ENCODE measurements around the gene STK24.

Gene STK24

GRCh38 chr13:98403076-98403475 lies 173.8 kb downstream of the STK24 start:
- Histone ChIP-seq H3K36me3 (replicated peaks; ENCODE audit: low read depth, low read length) (no peaks in the 10 kb centered on the region), H3K27me3 (ENCODE audit: low read depth, low read length) (peaks cover 8% of the 10 kb centered on the region; the same call in 1 of the 2 replicates), H3K9me3 (ENCODE audit: insufficient read depth, low read length) (no peaks in the 10 kb centered on the region), H3K79me2 (ENCODE audit: low read length) (no peaks in the 10 kb centered on the region; the same call in 1 of the 2 replicates), H3K9ac (ENCODE audit: low read length) (no peak overlapping the region), H3K4me1 (ENCODE audit: low read length) (peaks cover 16% of the 10 kb centered on the region), H3K4me2 (ENCODE audit: low read length) (no peak overlapping the region), H2AFZ (ENCODE audit: low read depth, low read length) (no peak overlapping the region), H3K4me3 (ENCODE audit: low read length) (no peak overlapping the region), H3K27ac (ENCODE audit: low read length) (no peak overlapping the region), H4K20me1 (ENCODE audit: insufficient read depth, low read length) (no peaks in the 10 kb centered on the region)
- TF ChIP-seq CTCF (IDR thresholded peaks at IDR 0.05; ENCODE audit: low read depth, low read length): no peak
- TF ChIP-seq EZH2phosphoT487 (IDR thresholded peaks at IDR 0.05; ENCODE audit: low read depth): no peak

DNA sequence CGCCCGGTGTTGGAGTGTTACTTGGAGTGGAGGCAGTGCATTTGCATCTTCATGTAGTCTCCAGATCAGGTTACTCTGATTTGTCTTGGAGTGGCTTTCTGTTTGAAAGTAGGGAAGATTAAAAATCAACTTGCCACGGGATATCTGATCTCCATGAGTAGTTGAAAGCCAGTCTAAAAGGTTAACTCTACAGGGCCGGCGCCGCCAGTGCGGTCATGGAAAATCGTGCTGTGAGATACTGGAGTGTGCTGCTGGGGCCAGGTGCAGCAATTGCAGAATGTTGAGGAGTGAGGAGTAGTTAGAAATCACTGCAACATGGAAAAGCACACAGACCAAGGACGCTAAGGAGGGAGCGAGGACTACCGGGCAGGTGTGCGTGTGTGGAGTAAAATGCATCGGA lies 175.0 kb downstream of the STK24 start:
- no peak overlapping the region for H2AFZ ChIP-seq (ENCODE audit: low read depth, low read length)
- H3K4me3 ChIP-seq (ENCODE audit: low read length): no peak overlapping the region
- no peaks in the 10 kb centered on the region for H3K9me3 ChIP-seq (ENCODE audit: insufficient read depth, low read length)
- H3K9ac ChIP-seq (ENCODE audit: low read length): no peak overlapping the region
- H3K27ac ChIP-seq (ENCODE audit: low read length): no peak overlapping the region
- H3K4me1 ChIP-seq (ENCODE audit: low read length): peaks cover 16% of the 10 kb centered on the region
- H4K20me1 ChIP-seq (ENCODE audit: insufficient read depth, low read length): no peaks in the 10 kb centered on the region
- no peaks in the 10 kb centered on the region; the same call in 1 of the 2 replicates for H3K79me2 ChIP-seq (ENCODE audit: low read length)
- no peak overlapping the region for H3K4me2 ChIP-seq (ENCODE audit: low read length)
- H3K27me3 ChIP-seq (ENCODE audit: low read depth, low read length): peaks cover 8% of the 10 kb centered on the region; the same call in 1 of the 2 replicates
- TF ChIP-seq EZH2phosphoT487 (IDR thresholded peaks at IDR 0.05; ENCODE audit: low read depth) (no peak), CTCF (IDR thresholded peaks at IDR 0.05; ENCODE audit: low read depth, low read length) (no peak)
- no peaks in the 10 kb centered on the region for H3K36me3 ChIP-seq (replicated peaks; ENCODE audit: low read depth, low read length)

DNA sequence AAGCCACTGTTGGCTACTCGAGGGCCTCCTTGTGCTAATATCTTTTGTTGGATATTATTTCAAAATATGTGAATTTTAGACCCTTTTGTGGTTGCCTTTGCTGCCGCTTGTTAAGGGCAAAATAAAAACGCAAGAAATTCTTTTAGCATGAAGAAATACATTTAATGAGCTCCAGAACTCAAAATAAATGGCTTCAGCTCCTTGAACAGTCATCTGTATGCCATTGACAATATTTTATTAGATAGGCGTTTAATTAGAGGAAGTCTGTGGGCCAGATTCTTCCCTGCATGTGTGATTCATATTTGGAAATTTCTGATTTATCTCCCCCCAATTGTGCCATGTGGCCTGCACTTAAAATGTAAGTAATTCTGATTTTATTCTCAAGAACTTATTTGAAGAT lies 177.2 kb downstream of the STK24 start:
- Histone ChIP-seq H3K9ac (ENCODE audit: low read length) (no peak overlapping the region), H3K79me2 (ENCODE audit: low read length) (no peaks in the 10 kb centered on the region), H3K4me2 (ENCODE audit: low read length) (no peak overlapping the region), H3K36me3 (replicated peaks; ENCODE audit: low read depth, low read length) (no peaks in the 10 kb centered on the region), H3K9me3 (ENCODE audit: insufficient read depth, low read length) (no peaks in the 10 kb centered on the region), H3K27ac (ENCODE audit: low read length) (no peak overlapping the region), H2AFZ (ENCODE audit: low read depth, low read length) (no peak overlapping the region), H4K20me1 (ENCODE audit: insufficient read depth, low read length) (no peaks in the 10 kb centered on the region), H3K27me3 (ENCODE audit: low read depth, low read length) (peaks cover 1% of the 10 kb centered on the region; the same call in 1 of the 2 replicates), H3K4me1 (ENCODE audit: low read length) (no peaks in the 10 kb centered on the region), H3K4me3 (ENCODE audit: low read length) (no peak overlapping the region)
- no peak for TF ChIP-seq CTCF (IDR thresholded peaks at IDR 0.05; ENCODE audit: low read depth, low read length)
- no peak for TF ChIP-seq EZH2phosphoT487 (IDR thresholded peaks at IDR 0.05; ENCODE audit: low read depth)

DNA sequence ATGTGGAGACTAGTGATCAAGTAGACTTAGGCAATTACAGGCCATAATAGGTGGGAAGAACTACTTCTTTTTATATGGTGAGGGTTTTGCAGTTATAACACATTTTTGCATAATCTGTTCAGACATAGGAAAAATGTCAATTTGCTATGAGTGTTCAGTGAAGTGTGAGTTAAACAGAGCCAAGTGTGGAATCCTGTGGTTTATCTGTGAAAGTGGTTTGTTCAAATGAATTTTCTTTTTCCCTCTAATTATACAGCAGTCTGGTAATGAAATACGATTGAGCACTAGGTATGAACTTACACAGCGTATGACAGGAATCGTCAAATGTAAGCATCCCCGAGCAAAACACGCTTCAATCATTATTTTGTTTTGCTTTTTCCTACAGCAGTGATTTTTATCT lies 178.3 kb downstream of the STK24 start:
- Histone ChIP-seq H2AFZ (ENCODE audit: low read depth, low read length) (no peak overlapping the region), H3K4me2 (ENCODE audit: low read length) (no peak overlapping the region), H3K27ac (ENCODE audit: low read length) (no peak overlapping the region), H3K27me3 (ENCODE audit: low read depth, low read length) (no peaks in the 10 kb centered on the region), H3K9me3 (ENCODE audit: insufficient read depth, low read length) (no peaks in the 10 kb centered on the region), H3K79me2 (ENCODE audit: low read length) (no peaks in the 10 kb centered on the region), H4K20me1 (ENCODE audit: insufficient read depth, low read length) (no peaks in the 10 kb centered on the region), H3K4me3 (ENCODE audit: low read length) (no peak overlapping the region), H3K9ac (ENCODE audit: low read length) (no peak overlapping the region), H3K36me3 (replicated peaks; ENCODE audit: low read depth, low read length) (no peaks in the 10 kb centered on the region), H3K4me1 (ENCODE audit: low read length) (no peaks in the 10 kb centered on the region)
- TF ChIP-seq CTCF (IDR thresholded peaks at IDR 0.05; ENCODE audit: low read depth, low read length) (no peak), EZH2phosphoT487 (IDR thresholded peaks at IDR 0.05; ENCODE audit: low read depth) (no peak)

Measured in OCI-LY3 (cell line).